GM12878 (cell line): ENCODE data around the gene NUDT3.

Experiments used
- CEBPB ChIP-seq, 2 experiments: fragments of 150-350 bp in 1 of 2; IDR thresholded peaks; 2 replicates each; pipeline ENCODE4 v1.6.1; 2012 to 2014; ENCODE audit warnings: low read depth in 2 of 2, low read length in 2 of 2, borderline replicate concordance in 1 of 2, inconsistent platforms in 1 of 2
- CREM ChIP-seq: IDR thresholded peaks from 2 replicates; pipeline ENCODE4 v1.6.1; 2014; ENCODE audit warnings: antibody characterized with exemption, low read depth
- KDM1A ChIP-seq: fragments of 200-600 bp; sonication (generic); IDR thresholded peaks from 2 replicates; pipeline ENCODE4 v1.6.1; 2016; ENCODE audit warnings: borderline replicate concordance
- PAX5 ChIP-seq: IDR thresholded peaks from 2 replicates; pipeline ENCODE4 v1.6.1; 2011; ENCODE audit warnings: low read depth, low read length, borderline replicate concordance
- SUZ12 ChIP-seq: fragments of 200-600 bp; sonication (generic); IDR thresholded peaks from one replicate; pipeline ENCODE4 v1.6.1; 2018; ENCODE audit warnings: antibody characterized with exemption, mild to moderate bottlenecking; ENCODE audit not compliant: unreplicated experiment
- TF ChIP-seq, protein P1 (sequence below): IDR thresholded peaks from 2 replicates; pipeline ENCODE4 v1.6.1; 2012; ENCODE audit warnings: low read depth, low read length, improper control_type of control experiment
- TF ChIP-seq, protein P2 (sequence below): IDR thresholded peaks from 2 replicates; pipeline ENCODE4 v1.6.1; 2012; ENCODE audit warnings: low read length, inconsistent platforms

DNA sequence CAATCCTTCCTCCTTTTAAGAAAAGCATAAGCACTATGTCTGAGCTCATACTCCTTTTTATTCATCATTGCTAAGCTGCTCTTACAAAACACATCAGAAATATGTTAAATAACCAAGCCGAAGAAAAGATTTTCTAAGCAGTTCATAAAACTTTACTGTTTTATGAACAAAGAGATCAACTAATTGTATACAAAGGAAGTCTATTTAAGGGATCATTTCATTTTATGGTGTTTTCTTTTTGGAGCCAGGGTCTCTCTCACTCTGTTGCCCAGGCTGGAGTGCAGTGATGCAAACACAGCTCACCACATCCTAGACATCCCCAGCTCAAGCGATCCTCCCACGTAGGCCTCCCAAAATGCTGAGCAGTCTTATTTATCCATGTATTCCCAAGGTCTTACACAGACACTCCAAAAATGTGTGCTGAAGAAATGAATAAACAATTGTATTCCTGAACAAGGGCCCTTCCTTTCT is 9.3 kb downstream of the NUDT3 start:
- no peak for TF ChIP-seq PAX5
- no peak for TF ChIP-seq CEBPB (IDR thresholded peaks at IDR 0.05; ENCODE audit: borderline replicate concordance in 1 of 2, low read depth in 2 of 2, low read length in 2 of 2)
- no peak for TF ChIP-seq CREM
- TF ChIP-seq SUZ12, result no peak
- TF ChIP-seq, protein P1, sequence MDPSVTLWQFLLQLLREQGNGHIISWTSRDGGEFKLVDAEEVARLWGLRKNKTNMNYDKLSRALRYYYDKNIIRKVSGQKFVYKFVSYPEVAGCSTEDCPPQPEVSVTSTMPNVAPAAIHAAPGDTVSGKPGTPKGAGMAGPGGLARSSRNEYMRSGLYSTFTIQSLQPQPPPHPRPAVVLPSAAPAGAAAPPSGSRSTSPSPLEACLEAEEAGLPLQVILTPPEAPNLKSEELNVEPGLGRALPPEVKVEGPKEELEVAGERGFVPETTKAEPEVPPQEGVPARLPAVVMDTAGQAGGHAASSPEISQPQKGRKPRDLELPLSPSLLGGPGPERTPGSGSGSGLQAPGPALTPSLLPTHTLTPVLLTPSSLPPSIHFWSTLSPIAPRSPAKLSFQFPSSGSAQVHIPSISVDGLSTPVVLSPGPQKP, result no peak
- no peak for TF ChIP-seq KDM1A
- TF ChIP-seq, protein P2, sequence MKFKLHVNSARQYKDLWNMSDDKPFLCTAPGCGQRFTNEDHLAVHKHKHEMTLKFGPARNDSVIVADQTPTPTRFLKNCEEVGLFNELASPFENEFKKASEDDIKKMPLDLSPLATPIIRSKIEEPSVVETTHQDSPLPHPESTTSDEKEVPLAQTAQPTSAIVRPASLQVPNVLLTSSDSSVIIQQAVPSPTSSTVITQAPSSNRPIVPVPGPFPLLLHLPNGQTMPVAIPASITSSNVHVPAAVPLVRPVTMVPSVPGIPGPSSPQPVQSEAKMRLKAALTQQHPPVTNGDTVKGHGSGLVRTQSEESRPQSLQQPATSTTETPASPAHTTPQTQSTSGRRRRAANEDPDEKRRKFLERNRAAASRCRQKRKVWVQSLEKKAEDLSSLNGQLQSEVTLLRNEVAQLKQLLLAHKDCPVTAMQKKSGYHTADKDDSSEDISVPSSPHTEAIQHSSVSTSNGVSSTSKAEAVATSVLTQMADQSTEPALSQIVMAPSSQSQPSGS, result no peak
